Left lobe of liver (tissue), 2 donors: Measurements from ENCODE around the gene TEN1. TPM values are rescaled to one million over a fixed set of nuclear protein-coding genes. Genes with fewer than 3 reads are reported as not detected.
"Not testable (repeated sequence)": the region's sequence is repeated elsewhere in the genome, so short reads cannot be mapped to it uniquely, and the experiment has no call there.

Source experiments
- ATAC-seq: fragments of 200-7000 bp; cut with Tn5 transposase; one replicate; pipeline ENCODE4 v1.9.1; 2020; ENCODE audit warnings: mild to moderate bottlenecking, moderate library complexity
- DNase-seq: peaks from one replicate; pipeline ENCODE4 v3.0.0-alpha.2; 2020; ENCODE audit warnings: low spot score
- total RNA-seq: library from RNA; stranded (reverse); gene quantifications from one replicate; pipeline ENCODE4 v1.2.1, GENCODE V29; 2021
- donor health status: DM: no; HTN: no; CAD: no; lungs with moderate emphysema.
- donor health status: DM: no; HTN: yes; CAD: no.

Gene TEN1
- 14.1 TPM for total RNA-seq

GRCh38 chr17:75978938-75979704, at the start of gene TEN1, which contains the start of gene ACOX1:
TEN1 (plus strand) TSS chr17:75979240; CDS start chr17:75986193, 6,953 bp downstream.
ACOX1 (minus strand) TSS chr17:75979166; CDS start chr17:75979073, 93 bp downstream.
- peak; percentile 81 for ATAC-seq
- DNase-seq = peak; percentile 98

- DNase-seq = no peak
These were observed 48.0 kb upstream of the TEN1 start for GRCh38 chr17:75931062-75931461.

GRCh38 chr17:75932852-75933251, 46.2 kb upstream of the TEN1 start:
- DNase-seq (no peak), ATAC-seq (no peak)

More at GRCh38 chr17:75931062-75931461, 48.0 kb upstream of the TEN1 start:
- no peak for ATAC-seq

GRCh38 chr17:75933808-75934207, 45.2 kb upstream of the TEN1 start:
- ATAC-seq = no peak
- DNase-seq = no peak

GRCh38 chr17:75937652-75938051, 41.4 kb upstream of the TEN1 start:
- no peak for DNase-seq
- ATAC-seq = no peak

- DNase-seq (peak; percentile 98), ATAC-seq (peak; percentile 97)
These were observed 38.2 kb upstream of the TEN1 start, which contains the start of gene FBF1 for GRCh38 chr17:75940727-75941441. FBF1 (minus strand) TSS chr17:75941042; CDS start chr17:75938149, 2,893 bp downstream.

GRCh38 chr17:75941442-75941819, 37.6 kb upstream of the TEN1 start:
- peak; percentile 61 for DNase-seq
- ATAC-seq = peak; percentile 15

GRCh38 chr17:75942473-75942872, 36.6 kb upstream of the TEN1 start:
- DNase-seq (no peak), ATAC-seq (no peak)

GRCh38 chr17:75943491-75943890, 35.5 kb upstream of the TEN1 start:
- no peak for ATAC-seq
- no peak for DNase-seq

- no peak for ATAC-seq
- no peak for DNase-seq
These were observed 33.8 kb upstream of the TEN1 start for GRCh38 chr17:75945211-75945610.

GRCh38 chr17:75950421-75950820, 28.6 kb upstream of the TEN1 start:
- DNase-seq (no peak), ATAC-seq (no peak)

GRCh38 chr17:75950855-75951554, 28.0 kb upstream of the TEN1 start:
- no peak for DNase-seq

GRCh38 chr17:75959051-75959838, 19.8 kb upstream of the TEN1 start:
- ATAC-seq (peak; percentile 79), DNase-seq (no peak)

More at GRCh38 chr17:75950855-75951554, 28.0 kb upstream of the TEN1 start:
- no peak for ATAC-seq

GRCh38 chr17:75959839-75960511, 19.1 kb upstream of the TEN1 start:
- ATAC-seq (peak; percentile 38), DNase-seq (no peak)

- no peak for ATAC-seq
These were observed 13.6 kb upstream of the TEN1 start for GRCh38 chr17:75965468-75965867.

GRCh38 chr17:75969044-75969443, 10.0 kb upstream of the TEN1 start:
- ATAC-seq, DNase-seq: not testable (repeated sequence)

More at GRCh38 chr17:75965468-75965867, 13.6 kb upstream of the TEN1 start:
- no peak for DNase-seq

- DNase-seq (no peak), ATAC-seq (peak; percentile 10)
These were observed 9.0 kb upstream of the TEN1 start for GRCh38 chr17:75970011-75970523.

GRCh38 chr17:75970626-75971025, 8.4 kb upstream of the TEN1 start:
- no peak for ATAC-seq
- DNase-seq = no peak

- not testable (repeated sequence) for DNase-seq
These were observed 3.9 kb upstream of the TEN1 start for GRCh38 chr17:75975187-75975586.

GRCh38 chr17:75975757-75976174, 3.3 kb upstream of the TEN1 start:
- ATAC-seq (no peak), DNase-seq (no peak)

More at GRCh38 chr17:75975187-75975586, 3.9 kb upstream of the TEN1 start:
- ATAC-seq = not testable (repeated sequence)
